Thyroid gland (tissue), 4 donors: ENCODE measurements around the gene SWT1.
"Not testable (repeated sequence)": the region's sequence is repeated elsewhere in the genome, so short reads cannot be mapped to it uniquely, and the experiment has no call there.

Source experiments
- POLR2A ChIP-seq, 2 donors: fragments of 450-650 bp; IDR thresholded peaks; one replicate each; pipeline ENCODE4 v1.6.1; 2017; ENCODE audit warnings: antibody characterized with exemption in 2 of 2, mild to moderate bottlenecking in 2 of 2, moderate library complexity in 1 of 2
- TF ChIP-seq, protein P1 (sequence below), 6 experiments: fragments of 200-600 bp in 3 of 6; fragments of 450-650 bp in 3 of 6; sonication (generic) in 3 of 6; IDR thresholded peaks; one replicate each; pipeline ENCODE4 v1.5.1; 2016 to 2019; ENCODE audit warnings: antibody characterized with exemption in 6 of 6, mild to moderate bottlenecking in 2 of 6, inconsistent platforms in 1 of 6, moderate library complexity in 1 of 6

DNA sequence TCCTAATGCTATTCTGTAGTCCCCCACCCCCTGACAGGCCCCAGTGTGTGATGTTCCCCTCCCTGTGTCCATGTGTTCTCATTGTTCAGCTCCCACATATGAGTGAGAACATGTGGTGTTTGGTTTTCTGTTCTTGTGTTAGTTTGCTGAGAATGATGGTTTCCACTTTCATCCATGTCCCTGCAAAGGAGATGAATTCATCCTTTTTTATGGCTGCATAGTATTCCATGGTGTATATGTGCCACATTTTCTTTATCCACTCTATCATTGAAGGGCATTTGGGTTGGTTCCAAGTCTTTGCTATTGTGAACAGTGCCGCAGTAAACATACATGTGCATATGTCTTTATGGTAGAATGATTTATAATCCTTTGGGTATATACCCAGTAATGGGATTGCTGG is 52.4 kb downstream of the SWT1 start:
- TF ChIP-seq, protein P1, sequence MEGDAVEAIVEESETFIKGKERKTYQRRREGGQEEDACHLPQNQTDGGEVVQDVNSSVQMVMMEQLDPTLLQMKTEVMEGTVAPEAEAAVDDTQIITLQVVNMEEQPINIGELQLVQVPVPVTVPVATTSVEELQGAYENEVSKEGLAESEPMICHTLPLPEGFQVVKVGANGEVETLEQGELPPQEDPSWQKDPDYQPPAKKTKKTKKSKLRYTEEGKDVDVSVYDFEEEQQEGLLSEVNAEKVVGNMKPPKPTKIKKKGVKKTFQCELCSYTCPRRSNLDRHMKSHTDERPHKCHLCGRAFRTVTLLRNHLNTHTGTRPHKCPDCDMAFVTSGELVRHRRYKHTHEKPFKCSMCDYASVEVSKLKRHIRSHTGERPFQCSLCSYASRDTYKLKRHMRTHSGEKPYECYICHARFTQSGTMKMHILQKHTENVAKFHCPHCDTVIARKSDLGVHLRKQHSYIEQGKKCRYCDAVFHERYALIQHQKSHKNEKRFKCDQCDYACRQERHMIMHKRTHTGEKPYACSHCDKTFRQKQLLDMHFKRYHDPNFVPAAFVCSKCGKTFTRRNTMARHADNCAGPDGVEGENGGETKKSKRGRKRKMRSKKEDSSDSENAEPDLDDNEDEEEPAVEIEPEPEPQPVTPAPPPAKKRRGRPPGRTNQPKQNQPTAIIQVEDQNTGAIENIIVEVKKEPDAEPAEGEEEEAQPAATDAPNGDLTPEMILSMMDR (IDR thresholded peaks at IDR 0.05), result not testable (repeated sequence)
- not testable (repeated sequence) for TF ChIP-seq POLR2A (IDR thresholded peaks at IDR 0.05)
